Transverse colon (tissue), 3 donors: ENCODE measurements around the gene PLD5.

Experiments
- EP300 ChIP-seq: sonication (generic); formaldehyde crosslinking; IDR thresholded peaks from one replicate; pipeline ENCODE4 v1.6.1; 2017; ENCODE audit warnings: antibody characterized with exemption, low read depth
- POLR2A ChIP-seq: fragments of 450-650 bp; IDR thresholded peaks from one replicate; pipeline ENCODE4 v1.6.1; 2016; ENCODE audit warnings: antibody characterized with exemption, mild to moderate bottlenecking, moderate library complexity
- POLR2AphosphoS5 ChIP-seq, 3 donors: sonication (generic); formaldehyde crosslinking; IDR thresholded peaks; one replicate each; pipeline ENCODE4 v1.6.1; 2016; ENCODE audit warnings: antibody characterized with exemption in 3 of 3

- TF ChIP-seq EP300 (no peak), POLR2AphosphoS5 (IDR thresholded peaks at IDR 0.05) (no peak), POLR2A (no peak)
Observed at GRCh38 chr1:242412921-242413320, 111.6 kb downstream of the PLD5 start.
